Neural cell (in vitro differentiated cells): ENCODE data around the gene B3GNT3.

ENCODE experiments used
- CTCF ChIP-seq: fragments of 450-650 bp; IDR thresholded peaks from 2 replicates; pipeline ENCODE4 v1.5.1; 2014; ENCODE audit warnings: antibody characterized with exemption, mild to moderate bottlenecking, moderate library complexity; ENCODE audit not compliant: poor library complexity, severe bottlenecking
- EZH2 ChIP-seq: fragments of 200-600, 300-800 bp; shearing (Covaris generic), sonication (generic); IDR thresholded peaks from 2 replicates; pipeline ENCODE4 v1.6.1; 2014; ENCODE audit warnings: antibody characterized with exemption, low read length, borderline replicate concordance, mild to moderate bottlenecking; ENCODE audit not compliant: insufficient read depth, poor library complexity, severe bottlenecking
- MXI1 ChIP-seq: fragments of 450-650 bp; conservative IDR thresholded peaks from 2 replicates; pipeline ENCODE4 v1.6.1; 2014; ENCODE audit warnings: antibody characterized with exemption, mild to moderate bottlenecking; ENCODE audit not compliant: poor library complexity, severe bottlenecking
- POLR2AphosphoS5 ChIP-seq: IDR thresholded peaks from 2 replicates; pipeline ENCODE4 v1.6.1; 2012
- REST ChIP-seq: IDR thresholded peaks from 2 replicates; pipeline ENCODE4 v1.6.1; 2012; ENCODE audit warnings: borderline replicate concordance

GRCh38 chr19:17751912-17752273 lies 43.0 kb upstream of the B3GNT3 start:
- TF ChIP-seq REST (no peak), CTCF (no peak), MXI1 (no peak), EZH2 (no peak), POLR2AphosphoS5 (no peak)
